Body of pancreas (tissue), 4 donors: Measurements from ENCODE around the gene RABEPK. TPM values are rescaled to one million over a fixed set of nuclear protein-coding genes. Genes with fewer than 3 reads are reported as not detected.
"Not testable (repeated sequence)": the region's sequence is repeated elsewhere in the genome, so short reads cannot be mapped to it uniquely, and the experiment has no call there.

Experiments
- ATAC-seq: fragments of 150-250 bp; one replicate; pipeline ENCODE4 v1.9.1; 2016
- DNase-seq, 4 donors: peaks; one replicate each; pipeline ENCODE4 v3.0.0-alpha.2; 2019
- H3K27ac ChIP-seq, 4 donors: fragments of 200-600 bp; sonication (generic); 1 replicate in 3 of 4; 2 replicates in 1 of 4; pipeline versions ENCODE4 v1.5.1 to v1.6.1; 2016 to 2019; ENCODE audit warnings: mild to moderate bottlenecking in 1 of 4, mixed read lengths in 1 of 4, moderate library complexity in 1 of 4
- H3K27me3 ChIP-seq, 2 donors: fragments of 200-600 bp; sonication (generic); one replicate each; pipeline ENCODE4 v1.6.0; 2016; ENCODE audit warnings: mild to moderate bottlenecking in 1 of 2
- H3K36me3 ChIP-seq, 2 donors: fragments of 200-600 bp; sonication (generic); replicated peaks in 1 of 2; 2 replicates each; pipeline ENCODE4 v1.5.1; 2016; ENCODE audit warnings: low read depth in 2 of 2; ENCODE audit not compliant: insufficient read depth in 1 of 2
- H3K4me1 ChIP-seq: fragments of 200-600 bp; sonication (generic); one replicate; pipeline ENCODE4 v1.6.0; 2016
- H3K4me3 ChIP-seq, 2 donors: fragments of 200-600 bp; sonication (generic); 1 replicate in 1 of 2; 2 replicates in 1 of 2; pipeline ENCODE4 v1.5.1; 2016 to 2019
- H3K9me3 ChIP-seq, 3 donors: fragments of 200-600 bp; sonication (generic); 1 replicate in 2 of 3; 2 replicates in 1 of 3; pipeline ENCODE4 v1.5.1; 2016
- POLR2A ChIP-seq, 3 donors: fragments of 450-650 bp; IDR thresholded peaks; one replicate each; pipeline ENCODE4 v1.6.1; 2016; ENCODE audit warnings: antibody characterized with exemption in 3 of 3, mild to moderate bottlenecking in 2 of 3
- WGBS, 2 donors: methylation state at CpG; one replicate each; pipeline ENCODE4 v1.1.5; 2017; 5-methylcytosine and 5-hydroxymethylcytosine counted together
- intact Hi-C: fragments of 100-400 bp; cut with DNase I; formaldehyde crosslinking; loops from one replicate; pipeline ENCODE4 v1.15.1; 2023
- total RNA-seq, 2 donors: library from RNA; depleted of rRNA; stranded (reverse); fragments of >200 nt; gene quantifications; one replicate each; pipeline ENCODE4 v1.1.0, GENCODE V29; 2016
- TF ChIP-seq, protein P1 (sequence below), 7 experiments: fragments of 450-650 bp in 4 of 7; fragments of 200-600 bp in 3 of 7; sonication (generic) in 3 of 7; IDR thresholded peaks; one replicate each; pipeline ENCODE4 v1.5.1; 2016 to 2019; ENCODE audit warnings: antibody characterized with exemption in 7 of 7

RABEPK gene
- total RNA-seq, 2 donors from 2014 or later: 4.3 to 6.7 TPM

DNA sequence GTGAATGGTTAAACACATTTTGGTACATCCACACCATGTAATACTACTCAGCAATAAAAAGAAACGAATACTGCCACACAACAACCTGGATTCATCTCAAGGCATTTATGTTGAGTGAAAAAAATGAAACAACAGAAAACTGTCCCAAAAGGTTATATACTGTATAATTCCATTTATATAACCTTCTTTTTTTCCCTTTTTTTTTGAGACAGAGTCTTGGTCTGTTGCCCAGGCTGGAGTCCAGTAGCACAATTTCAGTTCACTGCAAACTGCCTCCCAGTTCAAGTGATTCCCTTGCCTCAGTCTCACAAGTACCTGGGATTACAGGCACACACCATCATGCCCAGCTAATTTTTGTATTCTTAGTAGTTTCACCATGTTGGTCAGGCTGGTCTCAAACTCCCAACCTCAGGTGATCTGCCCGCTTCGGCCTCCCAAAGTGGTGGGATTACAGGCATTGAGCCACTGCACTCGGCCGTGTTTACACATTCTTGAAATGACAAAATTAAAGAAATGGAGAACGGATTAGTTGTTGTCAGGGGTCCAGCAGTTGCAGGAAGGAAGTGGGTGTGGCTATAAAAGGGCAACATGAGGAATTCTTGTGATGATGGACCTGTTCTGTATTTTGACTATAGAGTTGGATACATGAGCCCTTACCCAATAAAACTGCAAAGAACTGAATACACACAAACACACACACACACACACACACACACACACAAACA is 28.1 kb upstream of the RABEPK start:
- Histone ChIP-seq H3K4me1 (peaks cover 14% of the 10 kb centered on the region), H3K9me3 (no peaks in the 10 kb centered on the region), H3K27ac (no peak overlapping the region), H3K27me3 (no peaks in the 10 kb centered on the region), H3K4me3 (no peak overlapping the region), H3K36me3 (peaks cover 3 to 7% of the 10 kb centered on the region in 2 donors)
- intact Hi-C loops: no loop called here
- no peak for TF ChIP-seq POLR2A (IDR thresholded peaks at IDR 0.05)
- TF ChIP-seq, protein P1, sequence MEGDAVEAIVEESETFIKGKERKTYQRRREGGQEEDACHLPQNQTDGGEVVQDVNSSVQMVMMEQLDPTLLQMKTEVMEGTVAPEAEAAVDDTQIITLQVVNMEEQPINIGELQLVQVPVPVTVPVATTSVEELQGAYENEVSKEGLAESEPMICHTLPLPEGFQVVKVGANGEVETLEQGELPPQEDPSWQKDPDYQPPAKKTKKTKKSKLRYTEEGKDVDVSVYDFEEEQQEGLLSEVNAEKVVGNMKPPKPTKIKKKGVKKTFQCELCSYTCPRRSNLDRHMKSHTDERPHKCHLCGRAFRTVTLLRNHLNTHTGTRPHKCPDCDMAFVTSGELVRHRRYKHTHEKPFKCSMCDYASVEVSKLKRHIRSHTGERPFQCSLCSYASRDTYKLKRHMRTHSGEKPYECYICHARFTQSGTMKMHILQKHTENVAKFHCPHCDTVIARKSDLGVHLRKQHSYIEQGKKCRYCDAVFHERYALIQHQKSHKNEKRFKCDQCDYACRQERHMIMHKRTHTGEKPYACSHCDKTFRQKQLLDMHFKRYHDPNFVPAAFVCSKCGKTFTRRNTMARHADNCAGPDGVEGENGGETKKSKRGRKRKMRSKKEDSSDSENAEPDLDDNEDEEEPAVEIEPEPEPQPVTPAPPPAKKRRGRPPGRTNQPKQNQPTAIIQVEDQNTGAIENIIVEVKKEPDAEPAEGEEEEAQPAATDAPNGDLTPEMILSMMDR (IDR thresholded peaks at IDR 0.05): no peak
- DNase-seq (no peak), ATAC-seq (no peak)
- WGBS, 2 donors: 52 to 61% methylated on average over 6 of the region's 6 CpGs

DNA sequence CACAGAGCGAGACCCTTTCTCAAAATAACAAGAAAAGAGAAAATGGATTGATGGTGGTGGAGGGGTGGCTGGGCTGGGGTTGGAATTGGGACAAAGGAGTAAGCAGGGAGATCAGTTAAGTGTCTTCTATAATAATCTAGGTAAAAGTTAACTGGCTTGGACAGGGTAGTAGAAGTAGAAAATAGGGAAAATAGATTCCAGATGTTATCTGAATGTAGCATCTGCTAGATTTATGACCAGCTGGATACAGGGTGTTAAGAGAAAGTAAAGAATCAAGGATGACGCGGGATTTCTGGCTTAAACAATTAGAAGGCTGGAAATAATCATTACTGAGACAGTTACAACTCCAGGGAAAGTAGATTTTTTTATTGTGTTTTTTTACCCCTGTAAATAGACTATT is 23.7 kb upstream of the RABEPK start:
- no peak overlapping the region for H3K27ac ChIP-seq
- no peak overlapping the region for H3K4me3 ChIP-seq
- WGBS, 2 donors: 97 to 98% methylated on average over 3 of the region's 3 CpGs
- H3K9me3 ChIP-seq: no peaks in the 10 kb centered on the region
- H3K4me1 ChIP-seq: peaks cover 14% of the 10 kb centered on the region
- H3K27me3 ChIP-seq: no peaks in the 10 kb centered on the region
- no peak for DNase-seq
- no peaks in the 10 kb centered on the region for H3K36me3 ChIP-seq
- intact Hi-C loops: no loop called here
- no peak for TF ChIP-seq POLR2A (IDR thresholded peaks at IDR 0.05)
- TF ChIP-seq, protein P1 (IDR thresholded peaks at IDR 0.05): no peak
- ATAC-seq: no peak

DNA sequence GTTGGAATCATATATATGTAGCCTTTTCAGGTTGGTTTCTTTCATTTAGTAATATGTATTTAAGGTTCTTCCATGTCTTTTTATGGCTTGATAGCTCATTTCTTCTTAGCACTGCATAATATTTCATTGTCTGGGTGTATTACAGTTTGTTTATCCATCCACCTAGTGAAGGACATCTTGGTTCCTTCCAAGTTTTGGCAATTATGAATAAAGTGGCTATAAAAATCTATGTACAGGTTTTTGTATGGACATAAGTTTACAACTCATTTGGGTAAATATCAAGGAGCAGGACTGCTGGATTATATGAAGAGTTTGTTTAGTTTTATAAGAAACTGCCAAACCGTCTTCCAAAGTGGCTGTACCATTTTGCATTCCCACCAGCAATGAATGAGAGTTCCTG is 22.5 kb upstream of the RABEPK start:
- Histone ChIP-seq H3K4me1 (peaks cover 22% of the 10 kb centered on the region), H3K27ac (no peak overlapping the region), H3K36me3 (no peaks in the 10 kb centered on the region), H3K27me3 (no peaks in the 10 kb centered on the region), H3K9me3 (no peaks in the 10 kb centered on the region), H3K4me3 (no peak overlapping the region)
- DNase-seq: no peak
- intact Hi-C loops: no loop called here
- 77 to 100% methylated on average over 1 of the region's 1 CpG for WGBS, 2 donors
- ATAC-seq: no peak
- TF ChIP-seq, protein P1 (IDR thresholded peaks at IDR 0.05): no peak
- no peak for TF ChIP-seq POLR2A (IDR thresholded peaks at IDR 0.05)

DNA sequence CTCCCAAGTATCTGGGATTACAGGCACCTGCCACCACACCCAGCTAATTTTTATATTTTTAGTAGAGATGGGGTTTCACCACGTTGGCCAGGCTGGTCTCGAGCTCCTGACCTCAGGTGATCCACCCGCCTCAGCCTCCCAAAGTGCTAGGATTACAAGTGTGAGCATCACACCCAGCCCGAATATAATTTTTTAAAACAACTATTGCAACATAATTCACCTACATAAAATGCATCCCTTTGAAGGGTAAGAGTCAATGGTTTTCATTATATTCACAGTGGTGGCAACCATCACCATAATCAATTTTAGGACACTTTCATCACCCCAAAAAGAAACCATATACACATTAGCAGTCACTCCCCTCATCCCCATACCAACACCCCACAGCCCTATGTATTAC is 20.6 kb upstream of the RABEPK start:
- H3K4me3 ChIP-seq, H3K27me3 ChIP-seq, H3K9me3 ChIP-seq, intact Hi-C loops, DNase-seq, H3K27ac ChIP-seq, H3K36me3 ChIP-seq, ATAC-seq: not testable (repeated sequence)
- peaks cover 25% of the 10 kb centered on the region for H3K4me1 ChIP-seq
- WGBS, 2 donors: 93 to 95% methylated on average over 4 of the region's 4 CpGs

DNA sequence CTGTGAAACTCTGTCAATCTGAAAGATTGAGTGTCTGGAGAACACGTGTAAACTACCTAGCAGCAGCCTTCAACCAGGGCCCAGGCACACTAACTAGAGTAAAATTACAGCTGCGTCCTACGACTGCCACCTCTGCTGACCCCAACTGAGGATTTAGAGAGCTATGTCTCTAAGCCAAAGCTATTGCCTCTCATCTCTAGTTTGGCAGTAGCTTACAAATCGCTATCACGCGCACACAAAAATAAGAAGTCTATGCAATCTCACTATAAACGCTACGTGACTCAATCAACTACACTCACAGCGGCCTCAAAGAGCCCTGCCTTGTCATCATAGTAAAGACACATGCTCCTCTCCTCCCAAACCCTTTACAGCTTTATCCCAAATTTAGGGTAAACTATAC is 19.5 kb upstream of the RABEPK start:
- Histone ChIP-seq H3K4me3 (no peak overlapping the region), H3K9me3 (no peaks in the 10 kb centered on the region), H3K4me1 (peaks cover 24% of the 10 kb centered on the region), H3K27me3 (no peaks in the 10 kb centered on the region), H3K36me3 (no peaks in the 10 kb centered on the region), H3K27ac (no peak overlapping the region)
- intact Hi-C loops: no loop called here
- DNase-seq: no peak
- no peak for ATAC-seq
- TF ChIP-seq POLR2A (IDR thresholded peaks at IDR 0.05): no peak
- TF ChIP-seq, protein P1 (IDR thresholded peaks at IDR 0.05): no peak
- WGBS, 2 donors: 92% methylated on average over 9 of the region's 9 CpGs

DNA sequence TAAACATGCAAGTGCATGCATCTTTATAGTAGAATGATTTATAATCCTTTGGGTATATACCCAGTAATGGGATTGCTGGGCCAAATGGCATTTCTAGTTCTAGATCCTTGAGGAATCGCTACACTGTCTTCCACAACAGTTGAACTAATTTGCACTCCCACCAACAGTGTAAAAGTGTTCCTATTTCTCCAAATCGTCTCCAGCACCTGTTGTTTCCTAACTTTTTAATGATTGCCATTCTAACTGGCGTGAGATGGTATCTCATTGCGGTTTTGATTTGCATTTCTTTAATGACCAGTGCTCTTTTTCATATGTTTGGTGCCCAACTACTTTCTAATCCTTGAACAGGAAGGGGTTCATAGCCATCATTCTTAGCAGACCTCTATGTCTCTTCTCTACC is 18.6 kb upstream of the RABEPK start:
- intact Hi-C loops, H3K4me3 ChIP-seq, ATAC-seq, H3K27me3 ChIP-seq, H3K27ac ChIP-seq, H3K36me3 ChIP-seq, DNase-seq, H3K9me3 ChIP-seq: not testable (repeated sequence)
- peaks cover 24% of the 10 kb centered on the region for H3K4me1 ChIP-seq
- 92 to 97% methylated on average over 4 of the region's 4 CpGs for WGBS, 2 donors
